HepG2 (cell line): ENCODE results near the gene USP9X. TPM values are rescaled to one million over a fixed set of nuclear protein-coding genes. Genes with fewer than 3 reads are reported as not detected.

ENCODE experiments used
- ATAC-seq: fragments of 200-7000 bp; cut with Tn5 transposase; 3 replicates; pipeline ENCODE4 v1.9.1; 2020; ENCODE audit warnings: mild to moderate bottlenecking, moderate library complexity
- BruUV-seq: library from RNA; stranded (reverse); fragments of 400-500 nt; replicated peaks from 2 replicates; lab custom pipeline; 2021; lab: Mats Ljungman, UMichigan
- CTCF ChIA-PET: fragments of 300-600 bp; formaldehyde crosslinking; extraction: SDS; loops from one replicate; lab custom pipeline; 2021; ENCODE audit warnings: low total read pairs, inconsistent platforms, low intra/inter-chr PET ratio; lab: Yijun Ruan, JAX
- POLR2A ChIA-PET: fragments of 350-600 bp; sonication (Branson Sonifier 250); formaldehyde crosslinking; loops from one replicate; lab custom pipeline; 2020; ENCODE audit warnings: antibody characterized with exemption, inconsistent platforms; lab: Yijun Ruan, JAX
- DNase-seq: peaks from one replicate; pipeline ENCODE4 v3.0.0-alpha.2; 2015; ENCODE audit warnings: low spot score
- FAIRE-seq: peaks from 3 replicates; lab custom pipeline; 2011; peaks lifted over from hg19 to GRCh38; lab: Jason Lieb, UNC
- H2AFZ ChIP-seq: one replicate; pipeline ENCODE4 v1.6.1; 2011; ENCODE audit warnings: low read length, inconsistent platforms
- H3K27ac ChIP-seq: fragments of 300-600 bp; 3 replicates; pipeline ENCODE4 v1.8.0; 2011; ENCODE audit warnings: mixed run types, mild to moderate bottlenecking, mixed read lengths, low read length, inconsistent platforms; ENCODE audit not compliant: insufficient read depth; ENCODE audit errors: extremely low read length
- H3K27me3 ChIP-seq, 2 experiments: fragments of 200-600 bp in 1 of 2; 2 replicates in 1 of 2; 3 replicates in 1 of 2; pipeline versions ENCODE4 v1.6.0 to v1.8.0; 2011; ENCODE audit warnings: low read length in 2 of 2, mild to moderate bottlenecking in 2 of 2, moderate library complexity in 2 of 2, inconsistent platforms in 1 of 2; ENCODE audit not compliant: insufficient read depth in 2 of 2, control insufficient read depth in 1 of 2
- H3K36me3 ChIP-seq, 2 experiments: fragments of 200-600 bp in 1 of 2; replicated peaks in 1 of 2; 2 replicates in 1 of 2; 3 replicates in 1 of 2; pipeline versions ENCODE4 v1.5.1 to v1.8.0; 2011; ENCODE audit warnings: low read length in 2 of 2, inconsistent platforms in 1 of 2; ENCODE audit not compliant: insufficient read depth in 2 of 2, control insufficient read depth in 1 of 2
- H3K4me1 ChIP-seq: 2 replicates; pipeline ENCODE4 v1.5.1; 2012; ENCODE audit warnings: low read length, inconsistent platforms; ENCODE audit not compliant: insufficient read depth
- H3K4me2 ChIP-seq: 2 replicates; pipeline ENCODE4 v1.6.0; 2011; ENCODE audit warnings: low read depth, low read length, inconsistent platforms
- H3K4me3 ChIP-seq, 3 experiments: fragments of 200-600 bp in 1 of 3; sonication (generic), shearing (Covaris generic) in 1 of 3; replicated peaks in 1 of 3; 2 replicates each; pipeline ENCODE4 v1.5.1; 2011 to 2016; ENCODE audit warnings: low read length in 3 of 3, inconsistent platforms in 2 of 3, low read depth in 2 of 3, mild to moderate bottlenecking in 2 of 3, control low read depth in 1 of 3, mixed read lengths in 1 of 3; ENCODE audit not compliant: insufficient read depth in 1 of 3
- H3K79me2 ChIP-seq: one replicate; pipeline ENCODE4 v1.6.1; 2011; ENCODE audit warnings: low read length, inconsistent platforms; ENCODE audit not compliant: insufficient read depth
- H3K9ac ChIP-seq: 2 replicates; pipeline ENCODE4 v1.6.0; 2011; ENCODE audit warnings: mild to moderate bottlenecking, low read depth, low read length, inconsistent platforms; ENCODE audit not compliant: insufficient read depth
- H3K9me3 ChIP-seq: 2 replicates; pipeline ENCODE4 v1.5.1; 2012; ENCODE audit warnings: mild to moderate bottlenecking, low read length
- H4K20me1 ChIP-seq: 2 replicates; pipeline ENCODE4 v1.6.0; 2011; ENCODE audit warnings: inconsistent platforms, mild to moderate bottlenecking, low read length, moderate library complexity; ENCODE audit not compliant: insufficient read depth
- BORCS8-MEF2B ChIP-seq: sonication (generic); formaldehyde crosslinking; IDR thresholded peaks from 2 replicates; pipeline ENCODE4 v1.8.0; 2022; ENCODE audit warnings: mild to moderate bottlenecking, missing genetic modification reagents
- FOXA3 ChIP-seq: IDR thresholded peaks from 2 replicates; pipeline ENCODE4 v1.6.1; 2016; ENCODE audit warnings: missing genetic modification reagents, missing compliant biosample characterization
- PAWR ChIP-seq: sonication (generic); formaldehyde crosslinking; IDR thresholded peaks from 2 replicates; pipeline ENCODE4 v1.4.0; 2020; ENCODE audit warnings: missing genetic modification reagents, mild to moderate bottlenecking, borderline replicate concordance
- STAT5B ChIP-seq: sonication (generic); formaldehyde crosslinking; IDR thresholded peaks from 2 replicates; pipeline ENCODE4 v1.4.0; 2020; ENCODE audit warnings: missing genetic modification reagents
- ZNF556 ChIP-seq: sonication (generic); formaldehyde crosslinking; IDR thresholded peaks from 2 replicates; pipeline ENCODE4 v1.4.0; 2020; ENCODE audit warnings: mild to moderate bottlenecking, missing genetic modification reagents, borderline replicate concordance
- ZNF781 ChIP-seq: sonication (generic); formaldehyde crosslinking; IDR thresholded peaks from 2 replicates; pipeline ENCODE4 v1.5.1; 2020; ENCODE audit warnings: borderline replicate concordance, mild to moderate bottlenecking, missing genetic modification reagents; ENCODE audit errors: not compliant biosample characterization
- WGBS: methylation state at CpG from one replicate; pipeline ENCODE4 v1.1.6; 2017; ENCODE audit warnings: low lambda C conversion rate; 5-methylcytosine and 5-hydroxymethylcytosine counted together
- in situ Hi-C: cut with HindIII; loops from 2 replicates; pipeline ENCODE4 v1.10.0; 2017; ENCODE audit warnings: low pct_unique_long_range_greater_than_20kb; ENCODE audit not compliant: extremely low pct_ligation_motif_present
- intact Hi-C: fragments of 100-400 bp; cut with micrococcal nuclease; formaldehyde crosslinking; loops from one replicate; pipeline ENCODE4 v1.10.0; 2022; ENCODE audit not compliant: unreplicated experiment
- polyA plus RNA-seq, 8 experiments: library from polyadenylated mRNA; depleted of rRNA in 3 of 8; stranded (reverse) in 7 of 8; unstranded in 1 of 8; fragments of >200 nt; fragmentation: Illumina TruSeq in 4 of 8; extraction: Trizol in 4 of 8; gene quantifications; 2 replicates each; pipeline versions ENCODE4 v1.2.1 to v1.2.3, GENCODE V29; 2011 to 2016; ENCODE audit warnings: low read depth in 4 of 8, missing spikeins in 1 of 8, mixed read lengths in 1 of 8; ENCODE audit not compliant: insufficient read depth in 1 of 8
- total RNA-seq, 5 experiments: library from RNA; depleted of rRNA; stranded (reverse); fragments of >200 nt; fragmentation: Illumina TruSeq; extraction: Trizol; gene quantifications; 2 replicates each; pipeline ENCODE4 v1.2.3, GENCODE V29; 2016; ENCODE audit warnings: low read depth in 1 of 5
- TF ChIP-seq, protein P1 (sequence below): sonication (generic); formaldehyde crosslinking; conservative IDR thresholded peaks from 2 replicates; pipeline ENCODE4 v1.8.1; 2023; ENCODE audit warnings: missing genetic modification reagents
- TF ChIP-seq, protein P2 (sequence below): sonication (generic); formaldehyde crosslinking; IDR thresholded peaks from 2 replicates; pipeline ENCODE4 v1.4.0; 2020; ENCODE audit warnings: mild to moderate bottlenecking, missing genetic modification reagents, borderline replicate concordance

USP9X gene
- total and polyA plus RNA-seq, 2 of the 13 experiments (the other 11 are each of a cell fraction or from before 2014, with no cell fraction given) = 22.2 to 40.5 TPM

DNA sequence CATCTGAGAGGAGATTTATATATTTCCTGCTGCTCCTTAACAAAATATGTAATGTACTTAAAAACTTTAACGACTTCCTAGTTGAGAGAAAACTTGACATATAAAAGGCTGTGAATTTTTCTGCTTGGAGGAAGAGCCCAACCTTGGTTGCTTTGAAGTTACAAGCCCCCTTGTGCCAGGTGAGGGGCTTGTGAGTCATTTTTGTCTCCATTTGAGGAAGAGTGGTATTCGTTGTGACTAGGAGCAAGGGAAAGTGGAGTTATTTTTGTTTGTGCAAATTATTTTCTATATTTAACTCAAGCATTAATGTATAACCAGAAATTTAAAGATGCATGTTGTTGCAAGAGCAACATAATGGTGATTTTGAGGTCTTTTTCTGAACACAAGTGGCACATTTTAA lies 149.7 kb downstream of the USP9X start:
- no peak for FAIRE-seq
- intact Hi-C loops (loop anchor here (10.0 kb wide), 1 partner anchor 50 kb away; no protein-coding TSS in a partner anchor), in situ Hi-C loops (no loop called here)
- no TSS peak for BruUV-seq
- CTCF ChIA-PET = no interaction called here
- H3K27me3 ChIP-seq = no peaks in the 10 kb centered on the region
- no peak overlapping the region for H3K9ac ChIP-seq
- TF ChIP-seq, protein P1, sequence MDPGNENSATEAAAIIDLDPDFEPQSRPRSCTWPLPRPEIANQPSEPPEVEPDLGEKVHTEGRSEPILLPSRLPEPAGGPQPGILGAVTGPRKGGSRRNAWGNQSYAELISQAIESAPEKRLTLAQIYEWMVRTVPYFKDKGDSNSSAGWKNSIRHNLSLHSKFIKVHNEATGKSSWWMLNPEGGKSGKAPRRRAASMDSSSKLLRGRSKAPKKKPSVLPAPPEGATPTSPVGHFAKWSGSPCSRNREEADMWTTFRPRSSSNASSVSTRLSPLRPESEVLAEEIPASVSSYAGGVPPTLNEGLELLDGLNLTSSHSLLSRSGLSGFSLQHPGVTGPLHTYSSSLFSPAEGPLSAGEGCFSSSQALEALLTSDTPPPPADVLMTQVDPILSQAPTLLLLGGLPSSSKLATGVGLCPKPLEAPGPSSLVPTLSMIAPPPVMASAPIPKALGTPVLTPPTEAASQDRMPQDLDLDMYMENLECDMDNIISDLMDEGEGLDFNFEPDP (CRISPR knock-in tag) = no peak
- no peak for TF ChIP-seq FOXA3 (CRISPR knock-in tag)
- no peak for TF ChIP-seq ZNF556 (CRISPR knock-in tag)
- no peak for TF ChIP-seq STAT5B (CRISPR knock-in tag)
- TF ChIP-seq, protein P2, sequence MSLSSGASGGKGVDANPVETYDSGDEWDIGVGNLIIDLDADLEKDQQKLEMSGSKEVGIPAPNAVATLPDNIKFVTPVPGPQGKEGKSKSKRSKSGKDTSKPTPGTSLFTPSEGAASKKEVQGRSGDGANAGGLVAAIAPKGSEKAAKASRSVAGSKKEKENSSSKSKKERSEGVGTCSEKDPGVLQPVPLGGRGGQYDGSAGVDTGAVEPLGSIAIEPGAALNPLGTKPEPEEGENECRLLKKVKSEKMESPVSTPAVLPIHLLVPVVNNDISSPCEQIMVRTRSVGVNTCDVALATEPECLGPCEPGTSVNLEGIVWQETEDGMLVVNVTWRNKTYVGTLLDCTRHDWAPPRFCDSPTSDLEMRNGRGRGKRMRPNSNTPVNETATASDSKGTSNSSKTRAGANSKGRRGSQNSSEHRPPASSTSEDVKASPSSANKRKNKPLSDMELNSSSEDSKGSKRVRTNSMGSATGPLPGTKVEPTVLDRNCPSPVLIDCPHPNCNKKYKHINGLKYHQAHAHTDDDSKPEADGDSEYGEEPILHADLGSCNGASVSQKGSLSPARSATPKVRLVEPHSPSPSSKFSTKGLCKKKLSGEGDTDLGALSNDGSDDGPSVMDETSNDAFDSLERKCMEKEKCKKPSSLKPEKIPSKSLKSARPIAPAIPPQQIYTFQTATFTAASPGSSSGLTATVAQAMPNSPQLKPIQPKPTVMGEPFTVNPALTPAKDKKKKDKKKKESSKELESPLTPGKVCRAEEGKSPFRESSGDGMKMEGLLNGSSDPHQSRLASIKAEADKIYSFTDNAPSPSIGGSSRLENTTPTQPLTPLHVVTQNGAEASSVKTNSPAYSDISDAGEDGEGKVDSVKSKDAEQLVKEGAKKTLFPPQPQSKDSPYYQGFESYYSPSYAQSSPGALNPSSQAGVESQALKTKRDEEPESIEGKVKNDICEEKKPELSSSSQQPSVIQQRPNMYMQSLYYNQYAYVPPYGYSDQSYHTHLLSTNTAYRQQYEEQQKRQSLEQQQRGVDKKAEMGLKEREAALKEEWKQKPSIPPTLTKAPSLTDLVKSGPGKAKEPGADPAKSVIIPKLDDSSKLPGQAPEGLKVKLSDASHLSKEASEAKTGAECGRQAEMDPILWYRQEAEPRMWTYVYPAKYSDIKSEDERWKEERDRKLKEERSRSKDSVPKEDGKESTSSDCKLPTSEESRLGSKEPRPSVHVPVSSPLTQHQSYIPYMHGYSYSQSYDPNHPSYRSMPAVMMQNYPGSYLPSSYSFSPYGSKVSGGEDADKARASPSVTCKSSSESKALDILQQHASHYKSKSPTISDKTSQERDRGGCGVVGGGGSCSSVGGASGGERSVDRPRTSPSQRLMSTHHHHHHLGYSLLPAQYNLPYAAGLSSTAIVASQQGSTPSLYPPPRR (CRISPR knock-in tag) = no peak
- TF ChIP-seq ZNF781 (CRISPR knock-in tag) = no peak
- TF ChIP-seq BORCS8-MEF2B (CRISPR knock-in tag) = no peak
- TF ChIP-seq PAWR (CRISPR knock-in tag) = no peak
- POLR2A ChIA-PET = no interaction called here
- no peak overlapping the region for H2AFZ ChIP-seq
- DNase-seq = no peak
- no peaks in the 10 kb centered on the region for H4K20me1 ChIP-seq
- H3K9me3 ChIP-seq = no peaks in the 10 kb centered on the region
- no peak overlapping the region for H3K4me3 ChIP-seq
- no peak overlapping the region for H3K27ac ChIP-seq
- WGBS = 92% methylated on average over 2 of the region's 2 CpGs
- ATAC-seq = no peak
- peaks cover 20% of the 10 kb centered on the region for H3K4me1 ChIP-seq
- no peak overlapping the region for H3K4me2 ChIP-seq
- peaks cover 1 to 12% of the 10 kb centered on the region in 2 experiments; a peak in 2 of 5 replicates for H3K36me3 ChIP-seq
- H3K79me2 ChIP-seq = no peaks in the 10 kb centered on the region
